ENCODE data around the gene PITPNM1. TPM values are rescaled to one million over a fixed set of nuclear protein-coding genes. Genes with fewer than 3 reads are reported as not detected.
"Not testable (repeated sequence)": the region's sequence is repeated elsewhere in the genome, so short reads cannot be mapped to it uniquely, and the experiment has no call there.

Gene PITPNM1
- total RNA-seq, 1 donor from 2014 or later: 3.6 TPM

DNA sequence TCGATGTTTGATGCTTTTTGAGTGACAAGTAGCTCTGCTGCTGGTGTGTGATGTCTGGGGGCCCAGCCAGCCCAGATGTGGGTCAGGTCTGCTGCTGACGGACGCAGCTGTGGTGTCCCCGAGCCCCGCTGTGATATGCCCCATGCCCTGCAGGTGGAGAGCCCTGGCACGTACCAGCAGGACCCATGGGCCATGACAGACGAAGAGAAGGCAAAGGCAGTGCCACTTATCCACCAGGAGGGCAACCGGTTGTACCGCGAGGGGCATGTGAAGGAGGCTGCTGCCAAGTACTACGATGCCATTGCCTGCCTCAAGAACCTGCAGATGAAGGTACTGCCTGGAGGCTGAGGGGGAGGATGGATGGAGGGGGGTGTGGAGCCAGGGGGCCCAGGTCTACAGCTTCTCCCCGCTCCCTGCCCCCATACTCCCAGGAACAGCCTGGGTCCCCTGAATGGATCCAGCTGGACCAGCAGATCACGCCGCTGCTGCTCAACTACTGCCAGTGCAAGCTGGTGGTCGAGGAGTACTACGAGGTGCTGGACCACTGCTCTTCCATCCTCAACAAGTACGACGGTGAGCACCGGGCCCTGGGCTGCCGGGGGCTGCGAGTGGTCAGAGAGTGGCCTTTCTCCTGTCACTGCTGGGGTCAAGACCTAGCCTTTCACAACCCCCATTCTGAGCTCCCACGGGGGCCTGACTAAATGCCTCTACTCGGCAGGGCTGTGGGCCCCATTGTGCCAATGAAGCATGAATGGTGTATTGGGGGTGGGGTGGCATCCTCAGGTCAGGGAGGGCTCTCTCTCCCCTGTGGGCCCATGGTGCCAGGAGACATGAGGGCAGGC lies 15.1 kb downstream of the PITPNM1 start:
- DNase-seq (ENCODE audit: low read depth in 2 of 2): no peak

GRCh38 chr11:67489203-67489884 lies 15.8 kb downstream of the PITPNM1 start:
- DNase-seq (ENCODE audit: low read depth in 2 of 2): no peak

DNA sequence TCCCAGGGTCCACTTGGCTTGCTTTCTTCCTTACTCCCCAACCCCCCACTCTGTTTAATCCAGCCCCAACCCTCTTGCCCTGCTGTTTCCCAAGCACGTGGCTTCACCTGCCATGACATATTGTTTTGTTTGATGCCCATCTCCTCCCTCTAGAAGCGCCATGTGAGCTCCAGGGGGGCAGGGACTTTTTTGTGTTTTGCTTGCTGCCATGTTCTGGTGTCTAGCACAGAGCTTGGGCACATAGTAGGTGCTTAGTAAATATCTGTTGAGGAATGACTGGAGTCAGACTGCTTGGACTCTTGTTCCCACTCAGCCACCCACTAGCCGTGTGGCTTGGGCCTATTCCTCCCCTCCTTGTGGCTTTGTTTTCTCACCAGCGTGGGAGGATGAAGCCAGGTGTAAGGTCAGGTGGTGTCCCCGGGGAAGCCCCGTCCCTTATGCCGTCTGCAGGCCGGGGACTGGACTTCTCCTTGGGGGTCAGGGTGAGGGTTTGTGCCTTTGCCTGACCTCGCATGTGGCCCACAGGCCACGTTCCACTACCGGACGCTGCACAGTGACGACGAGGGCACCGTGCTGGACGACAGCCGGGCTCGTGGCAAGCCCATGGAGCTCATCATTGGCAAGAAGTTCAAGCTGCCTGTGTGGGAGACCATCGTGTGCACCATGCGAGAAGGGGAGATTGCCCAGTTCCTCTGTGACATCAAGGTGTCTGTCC lies 18.5 kb downstream of the PITPNM1 start:
- no peak for DNase-seq (ENCODE audit: low read depth in 2 of 2)

GRCh38 chr11:67485873-67486361 lies 19.2 kb downstream of the PITPNM1 start:
- DNase-seq (ENCODE audit: low read depth in 2 of 2): not testable (repeated sequence)

- DNase-seq (ENCODE audit: low read depth in 2 of 2): no peak
These were observed 20.3 kb downstream of the PITPNM1 start for GRCh38 chr11:67484847-67485311.

GRCh38 chr11:67483831-67484665 lies 21.1 kb downstream of the PITPNM1 start:
- DNase-seq (ENCODE audit: low read depth in 2 of 2): no peak

DNA sequence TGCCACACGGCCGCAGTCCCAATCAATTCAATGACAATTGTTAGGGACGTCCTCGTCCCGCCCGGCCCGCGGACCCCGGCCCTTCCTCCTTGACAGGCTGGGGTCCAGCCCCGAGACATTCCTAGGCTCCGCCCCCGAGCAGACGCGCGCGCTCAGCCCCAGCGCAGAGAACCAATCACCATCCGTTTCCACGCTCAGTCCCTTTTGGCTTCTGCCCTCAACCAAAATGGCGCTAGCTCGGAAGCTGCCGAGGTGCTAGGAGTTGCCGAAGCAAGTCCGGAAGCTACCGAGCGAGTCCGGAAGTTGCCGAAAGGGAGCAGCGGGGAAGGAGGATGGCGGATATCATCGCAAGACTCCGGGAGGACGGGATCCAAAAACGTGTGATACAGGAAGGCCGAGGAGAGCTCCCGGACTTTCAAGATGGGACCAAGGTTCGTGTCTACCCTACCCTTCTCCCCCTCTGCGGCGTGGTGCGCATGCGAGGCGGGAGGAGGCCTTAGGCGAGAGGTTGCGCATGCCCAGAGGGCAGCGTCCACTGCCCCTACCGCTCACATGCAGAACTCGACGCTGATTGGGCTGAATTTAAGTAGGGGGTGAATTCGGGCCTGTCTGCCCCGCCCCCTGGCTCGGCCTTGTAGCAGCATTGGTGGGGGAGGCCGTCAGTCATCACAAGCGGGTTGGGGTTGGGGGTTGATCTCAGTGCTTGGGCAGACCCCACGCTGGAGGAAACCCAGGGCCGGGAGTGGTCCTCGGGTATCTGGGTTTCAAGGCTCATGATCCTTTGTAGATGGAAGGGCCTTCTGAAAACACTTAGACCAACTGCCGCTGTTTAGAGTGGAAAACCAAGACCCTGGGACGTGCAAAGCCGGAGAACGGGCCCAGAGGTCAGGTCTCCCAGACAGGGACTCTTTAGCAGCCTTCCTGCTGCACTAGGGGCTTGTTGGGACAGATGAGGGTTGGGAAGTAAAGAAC lies 22.1 kb downstream of the PITPNM1 start, which contains the start of gene AIP:
TSS of gene AIP (plus strand) at position 200 of the 972 bp plus-strand sequence. CDS start at position 333, 133 bp downstream.
- DNase-seq (ENCODE audit: low read depth in 2 of 2): peak; percentile 98

GRCh38 chr11:67482275-67482826 lies 22.8 kb downstream of the PITPNM1 start:
- no peak for DNase-seq (ENCODE audit: low read depth in 2 of 2)

GRCh38 chr11:67477344-67478050 lies 27.7 kb downstream of the PITPNM1 start:
- not testable (repeated sequence) for DNase-seq (ENCODE audit: low read depth in 2 of 2)

DNA sequence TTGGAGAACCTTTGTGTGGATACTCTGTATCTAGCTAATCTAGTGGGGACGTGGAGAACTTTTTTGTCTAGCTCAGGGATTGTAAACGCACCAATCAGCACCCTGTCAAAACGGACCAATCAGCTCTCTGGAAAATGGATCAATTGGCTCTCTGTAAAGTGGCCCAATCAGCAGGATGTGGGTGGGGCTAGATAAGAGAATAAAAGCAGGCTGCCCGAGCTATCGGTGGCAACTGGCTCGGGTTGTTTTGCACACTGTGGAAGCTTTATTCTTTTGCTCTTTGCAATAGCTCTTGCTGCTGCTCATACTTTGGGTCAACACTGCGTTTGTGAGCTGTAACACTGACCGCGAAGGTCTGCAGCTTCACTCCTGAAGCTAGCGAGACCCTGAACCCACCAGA lies 28.5 kb downstream of the PITPNM1 start:
- DNase-seq (ENCODE audit: low read depth in 2 of 2): not testable (repeated sequence)

GRCh38 chr11:67472882-67473281 lies 32.3 kb downstream of the PITPNM1 start:
- DNase-seq (ENCODE audit: low read depth in 2 of 2): no peak

- no peak for DNase-seq (ENCODE audit: low read depth in 2 of 2)
These were observed 34.7 kb downstream of the PITPNM1 start for GRCh38 chr11:67470337-67471002.

- DNase-seq (ENCODE audit: low read depth in 2 of 2): no peak
These were observed 35.7 kb downstream of the PITPNM1 start for GRCh38 chr11:67469508-67469811.

DNA sequence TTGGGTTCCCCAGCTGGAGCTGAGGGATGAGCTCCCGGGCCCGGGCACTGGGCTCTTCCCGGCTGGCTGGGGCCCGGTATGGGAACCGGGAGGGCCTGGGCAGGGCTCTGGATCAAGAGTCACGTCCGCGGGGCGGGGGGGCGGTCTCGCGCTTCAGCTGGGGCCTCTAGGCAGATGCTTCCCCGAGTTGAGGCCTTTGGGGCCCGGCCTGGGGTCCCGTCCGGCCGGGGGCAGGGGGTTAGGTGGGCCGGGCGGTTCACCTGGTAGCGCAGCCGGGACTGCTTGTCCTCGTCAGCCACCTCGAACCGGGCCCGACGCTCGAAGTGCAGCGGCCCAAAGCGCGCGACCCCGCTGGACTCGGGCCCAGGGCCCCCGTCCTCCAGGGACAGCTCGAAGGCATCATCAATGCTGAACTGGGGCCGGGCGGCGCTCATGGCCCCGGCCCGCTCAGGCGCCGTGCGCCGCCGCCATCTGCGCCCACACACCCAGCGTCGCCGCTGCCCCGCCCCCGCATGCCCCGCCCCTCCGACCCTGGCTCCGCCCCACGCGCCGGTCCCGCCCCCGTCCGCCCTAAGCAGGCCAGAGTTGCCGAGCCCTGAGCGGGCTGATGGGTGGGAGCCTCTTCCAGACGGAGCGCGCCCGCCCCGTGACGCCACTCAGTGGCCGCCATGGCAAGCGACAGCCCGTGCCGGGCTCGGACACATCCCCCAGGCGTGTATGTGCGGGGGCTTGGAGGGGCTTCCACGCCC lies 36.2 kb downstream of the PITPNM1 start, which contains the start of gene TMEM134:
TSS of gene TMEM134 (minus strand) at position 493 of the 749 bp plus-strand sequence. CDS start at position 434, 59 bp downstream.
- DNase-seq (ENCODE audit: low read depth in 2 of 2): peak; percentile 94 to 97

DNA sequence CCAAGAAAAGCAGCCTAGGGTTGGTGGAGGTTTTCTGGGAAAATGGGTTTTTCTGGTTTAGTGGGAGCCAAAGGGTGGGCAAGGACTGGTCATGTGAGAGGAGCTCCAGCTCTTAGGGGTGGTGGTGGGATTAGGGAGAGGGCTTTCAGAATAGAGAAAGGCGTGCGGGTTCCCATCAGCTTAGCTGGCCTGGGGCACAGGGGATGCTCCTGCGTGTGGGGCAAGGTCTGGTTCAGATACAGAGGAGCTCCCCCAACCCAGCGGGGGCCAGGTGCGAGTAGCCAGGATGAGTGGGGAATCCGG lies 36.8 kb downstream of the PITPNM1 start:
- no peak for DNase-seq (ENCODE audit: low read depth in 2 of 2)

DNA sequence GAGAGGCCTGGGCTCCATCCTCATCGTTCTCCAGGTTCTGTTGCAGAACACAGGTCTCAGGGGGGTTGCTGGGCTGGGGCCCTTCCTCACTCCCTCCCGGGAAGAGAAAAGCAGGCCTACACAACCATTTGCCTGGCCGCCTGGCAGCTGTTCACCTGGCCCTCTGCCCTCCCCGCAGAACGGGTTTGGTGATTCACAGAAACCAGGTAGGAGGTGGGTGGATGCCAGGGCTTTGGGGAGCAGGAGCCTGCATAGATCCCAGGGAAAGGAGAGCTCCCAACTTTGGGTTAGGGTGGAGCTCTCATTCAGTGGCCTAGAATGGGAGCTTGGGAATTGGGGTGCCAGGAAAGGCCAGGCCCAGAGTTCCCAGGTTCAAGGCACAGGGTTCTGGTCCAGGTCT lies 37.1 kb downstream of the PITPNM1 start:
- no peak for DNase-seq (ENCODE audit: low read depth in 2 of 2)

DNA sequence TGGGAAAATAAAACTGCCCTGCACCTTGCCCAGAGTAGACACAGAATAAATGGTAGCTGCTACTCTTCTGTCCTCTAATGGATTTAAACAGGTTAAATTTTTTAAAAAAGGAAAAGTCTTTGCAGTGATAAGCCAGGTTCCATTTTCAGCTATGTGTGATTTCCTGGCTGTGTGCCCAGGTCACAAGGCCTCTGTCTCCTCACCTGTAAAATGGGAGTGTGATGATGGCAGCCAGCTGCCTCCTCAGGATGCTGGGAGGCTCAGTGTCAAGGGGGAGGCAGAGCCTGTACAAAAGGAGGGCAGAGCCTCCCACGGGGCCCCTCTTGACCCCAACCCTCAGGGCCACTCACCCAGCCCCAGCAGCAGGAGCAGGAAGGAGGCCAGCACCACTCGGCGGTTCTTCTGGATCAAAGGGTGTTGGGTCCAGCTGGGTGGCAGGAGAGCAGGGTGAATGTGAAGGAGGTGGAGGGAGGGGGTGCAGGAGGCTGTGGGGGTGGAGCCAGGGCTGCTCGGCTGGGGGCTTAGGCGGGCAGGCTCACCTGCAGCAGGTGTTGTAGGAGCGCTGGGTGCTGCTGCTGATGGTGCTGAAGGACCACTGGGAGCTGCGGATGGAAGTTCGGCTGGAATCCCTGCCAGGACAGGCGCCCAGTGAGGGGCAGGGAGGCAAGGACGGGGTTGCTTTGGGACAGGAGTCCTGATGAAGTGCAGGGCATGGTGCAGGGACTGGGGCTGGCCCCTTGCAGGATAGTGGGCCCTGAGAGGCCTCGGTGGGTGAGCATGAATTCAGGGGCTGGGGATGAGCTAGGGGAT lies 38.0 kb downstream of the PITPNM1 start:
- no peak for DNase-seq (ENCODE audit: low read depth in 2 of 2)
